Lower lobe of right lung (tissue), 2 donors: ENCODE results near the gene FAM174C. TPM values are rescaled to one million over a fixed set of nuclear protein-coding genes. Genes with fewer than 3 reads are reported as not detected.

Source experiments
- ATAC-seq, 2 donors: fragments of 200-7000 bp; cut with Tn5 transposase; one replicate each; pipeline ENCODE4 v1.9.1; 2020 to 2022; ENCODE audit warnings: mild to moderate bottlenecking in 2 of 2, moderate library complexity in 2 of 2
- DNase-seq: peaks from one replicate; pipeline ENCODE4 v3.0.0-alpha.2; 2020
- H3K27ac ChIP-seq: fragments of 200-600 bp; one replicate; pipeline ENCODE4 v1.8.0; 2022
- H3K27me3 ChIP-seq: fragments of 200-600 bp; one replicate; pipeline ENCODE4 v1.8.0; 2022; ENCODE audit warnings: low read depth
- H3K36me3 ChIP-seq: fragments of 200-600 bp; one replicate; pipeline ENCODE4 v1.8.0; 2022; ENCODE audit warnings: mild to moderate bottlenecking
- H3K4me1 ChIP-seq: fragments of 200-600 bp; one replicate; pipeline ENCODE4 v1.8.0; 2022
- H3K4me3 ChIP-seq: fragments of 200-600 bp; one replicate; pipeline ENCODE4 v1.8.0; 2022; ENCODE audit warnings: mild to moderate bottlenecking
- H3K9me3 ChIP-seq: fragments of 200-600 bp; one replicate; pipeline ENCODE4 v1.8.0; 2022
- intact Hi-C: fragments of 100-400 bp; cut with DNase I; formaldehyde crosslinking; loops from one replicate; pipeline ENCODE4 v1.11.0; 2022
- total RNA-seq: library from RNA; stranded (reverse); fragmentation: NEBNext Ultra II Directional; extraction: Animal tissue kit (Norgen Biotek cat#: 25700); gene quantifications from one replicate; pipeline ENCODE4 v1.2.1, GENCODE V29; 2021
- TF ChIP-seq, protein P1 (sequence below): fragments of 200-600 bp; IDR thresholded peaks from one replicate; pipeline ENCODE4 v1.8.0; 2022; ENCODE audit warnings: antibody characterized with exemption, mild to moderate bottlenecking
- donor health status: DM: no; HTN: yes; CAD: no; lungs with severe emphysema.

Gene FAM174C
- total RNA-seq, 1 donor from 2014 or later, result 43.5 TPM

DNA sequence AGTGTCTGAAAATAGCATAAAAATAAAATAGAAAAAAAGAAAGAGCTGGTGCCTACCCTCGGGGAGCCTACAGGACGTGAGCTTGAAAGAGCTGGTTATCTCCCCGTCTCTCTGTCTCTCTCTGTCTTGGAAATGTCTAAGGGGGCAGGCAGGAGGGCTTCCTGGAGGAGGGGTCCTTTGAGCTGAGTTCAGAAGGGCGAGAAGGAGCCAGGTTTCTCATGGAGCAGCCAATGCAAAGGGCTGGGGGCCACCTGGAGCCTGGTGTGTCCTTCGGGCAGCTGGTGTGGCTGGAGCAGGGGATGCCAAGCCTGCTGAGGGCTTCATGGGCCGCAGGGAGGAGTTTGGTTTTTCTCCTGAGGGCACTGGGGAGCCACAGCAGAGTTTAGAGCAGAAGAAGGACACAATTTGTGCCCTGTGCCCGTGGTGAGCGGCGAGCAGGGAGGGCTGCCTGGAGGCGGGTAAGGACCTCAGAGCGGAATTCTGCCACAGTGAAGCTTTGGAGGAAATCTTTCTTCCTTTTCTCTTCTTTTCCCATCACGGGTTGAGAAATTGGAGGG lies 49.0 kb downstream of the FAM174C start:
- peak overlapping the region; percentile 39 for H3K4me3 ChIP-seq

DNA sequence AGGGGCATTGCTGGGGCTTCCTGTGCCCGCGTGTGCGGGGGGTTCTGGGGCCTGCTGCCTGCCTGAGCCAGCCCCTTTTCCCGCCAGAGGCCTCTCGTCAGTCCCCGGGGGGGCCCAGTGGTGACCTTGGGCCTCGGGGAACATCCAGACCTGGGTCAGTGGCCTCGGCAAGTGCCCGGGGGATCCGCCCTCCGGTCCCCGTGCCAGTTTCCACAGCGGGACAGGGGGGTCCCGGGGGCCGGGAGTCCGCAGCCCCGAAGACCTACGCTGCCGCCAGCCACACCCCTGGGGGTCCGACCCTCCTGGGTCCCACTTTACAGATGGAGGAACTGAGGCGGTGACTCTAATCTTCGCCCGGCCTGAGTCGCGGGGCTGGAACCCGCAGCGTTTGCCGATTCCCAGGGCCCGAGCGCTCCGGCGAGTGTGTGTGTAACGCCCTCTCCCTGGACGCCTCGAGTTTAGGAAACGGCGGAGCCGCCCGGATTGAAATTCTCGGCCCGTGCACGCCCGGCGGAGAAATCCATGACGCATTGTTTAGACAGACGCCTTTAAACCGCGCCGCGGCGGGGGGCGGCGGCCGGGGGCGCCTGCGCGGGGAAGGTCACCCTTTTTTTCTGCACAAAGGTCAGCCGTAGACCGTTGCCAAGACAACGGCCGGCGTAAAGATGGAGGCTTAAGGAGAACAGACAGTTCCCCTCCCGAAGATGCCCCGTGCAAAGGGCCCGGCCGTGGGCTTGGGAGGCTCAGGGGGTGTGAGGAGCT lies 49.7 kb downstream of the FAM174C start:
- Histone ChIP-seq H3K4me1 (peaks cover 13% of the 10 kb centered on the region), H3K36me3 (no peaks in the 10 kb centered on the region), H3K27me3 (peaks cover 43% of the 10 kb centered on the region), H3K27ac (no peak overlapping the region), H3K4me3 (peak overlapping the region; percentile 39), H3K9me3 (no peaks in the 10 kb centered on the region)
- ATAC-seq, result peak; percentile 62 to 67
- TF ChIP-seq, protein P1, sequence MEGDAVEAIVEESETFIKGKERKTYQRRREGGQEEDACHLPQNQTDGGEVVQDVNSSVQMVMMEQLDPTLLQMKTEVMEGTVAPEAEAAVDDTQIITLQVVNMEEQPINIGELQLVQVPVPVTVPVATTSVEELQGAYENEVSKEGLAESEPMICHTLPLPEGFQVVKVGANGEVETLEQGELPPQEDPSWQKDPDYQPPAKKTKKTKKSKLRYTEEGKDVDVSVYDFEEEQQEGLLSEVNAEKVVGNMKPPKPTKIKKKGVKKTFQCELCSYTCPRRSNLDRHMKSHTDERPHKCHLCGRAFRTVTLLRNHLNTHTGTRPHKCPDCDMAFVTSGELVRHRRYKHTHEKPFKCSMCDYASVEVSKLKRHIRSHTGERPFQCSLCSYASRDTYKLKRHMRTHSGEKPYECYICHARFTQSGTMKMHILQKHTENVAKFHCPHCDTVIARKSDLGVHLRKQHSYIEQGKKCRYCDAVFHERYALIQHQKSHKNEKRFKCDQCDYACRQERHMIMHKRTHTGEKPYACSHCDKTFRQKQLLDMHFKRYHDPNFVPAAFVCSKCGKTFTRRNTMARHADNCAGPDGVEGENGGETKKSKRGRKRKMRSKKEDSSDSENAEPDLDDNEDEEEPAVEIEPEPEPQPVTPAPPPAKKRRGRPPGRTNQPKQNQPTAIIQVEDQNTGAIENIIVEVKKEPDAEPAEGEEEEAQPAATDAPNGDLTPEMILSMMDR, result no peak
- peak; percentile 56 for DNase-seq
- intact Hi-C loops, result no loop called here

More for the DNA sequence above, 49.0 kb downstream of the FAM174C start:
- Histone ChIP-seq H3K4me1 (peaks cover 13% of the 10 kb centered on the region), H3K27me3 (peaks cover 49% of the 10 kb centered on the region), H3K27ac (no peak overlapping the region), H3K9me3 (no peaks in the 10 kb centered on the region), H3K36me3 (no peaks in the 10 kb centered on the region)
- no peak for ATAC-seq
- no peak for DNase-seq
- TF ChIP-seq, protein P1, result no peak
- intact Hi-C loops, result no loop called here

DNA sequence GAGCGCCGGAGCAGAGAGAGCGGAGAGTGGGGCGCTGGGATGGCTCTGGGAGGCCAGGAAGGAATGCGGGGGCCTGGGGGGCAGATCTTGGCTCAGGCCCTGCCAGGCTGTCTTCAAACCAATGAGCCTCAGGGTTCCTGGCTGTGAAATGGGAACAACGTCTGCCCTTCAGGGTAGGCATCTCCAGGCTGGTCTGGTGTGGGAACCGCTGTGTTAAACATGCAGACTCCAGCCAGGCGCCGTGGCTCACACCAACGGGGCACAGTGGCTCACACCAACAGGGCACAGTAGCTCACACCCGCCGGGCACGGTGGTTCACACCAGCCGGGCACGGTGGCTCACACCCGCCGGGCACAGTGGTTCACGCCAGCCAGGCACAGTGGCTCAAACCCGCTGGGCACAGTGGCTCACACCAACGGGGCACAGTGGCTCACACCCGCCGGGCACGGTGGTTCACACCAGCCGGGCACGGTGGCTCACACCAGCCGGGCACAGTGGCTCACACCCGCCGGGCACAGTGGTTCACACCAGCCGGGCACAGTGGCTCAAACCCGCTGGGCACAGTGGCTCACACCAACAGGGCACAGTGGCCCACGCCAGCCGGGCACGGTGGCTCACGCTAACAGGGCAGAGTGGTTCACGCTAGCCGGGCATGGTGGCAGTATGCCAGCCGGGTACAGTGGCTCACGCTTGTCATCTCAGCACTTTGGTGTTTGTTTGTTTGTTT lies 50.4 kb downstream of the FAM174C start:
- DNase-seq (no peak), ATAC-seq (no peak)
- peak overlapping the region; percentile 39 for H3K4me3 ChIP-seq
- peaks cover 41% of the 10 kb centered on the region for H3K27me3 ChIP-seq
- TF ChIP-seq, protein P1, result no peak
- no peak overlapping the region for H3K27ac ChIP-seq
- intact Hi-C loops, result no loop called here
- peaks cover 13% of the 10 kb centered on the region for H3K4me1 ChIP-seq
- H3K36me3 ChIP-seq, result no peaks in the 10 kb centered on the region
- no peaks in the 10 kb centered on the region for H3K9me3 ChIP-seq

DNA sequence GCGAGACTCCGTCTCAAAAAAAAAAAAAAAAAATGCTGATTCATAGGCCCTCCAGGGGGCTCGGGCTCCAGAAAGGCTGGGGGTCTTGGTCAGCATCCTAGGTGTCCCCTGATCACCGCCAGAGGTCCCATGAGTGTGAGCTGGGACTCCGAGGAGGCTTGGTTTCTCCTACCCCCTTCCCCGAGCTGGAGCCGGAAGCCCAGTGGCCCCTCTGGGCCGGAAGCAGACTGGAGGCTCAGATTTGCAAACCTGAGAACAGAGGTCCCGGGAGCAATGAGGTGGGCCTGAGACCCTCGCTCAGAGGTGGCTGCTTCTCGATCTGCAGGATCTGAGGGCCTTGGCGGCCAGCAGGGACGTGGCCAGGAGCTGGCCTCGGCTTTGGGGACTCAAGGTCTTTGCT lies 51.8 kb downstream of the FAM174C start:
- Histone ChIP-seq H3K4me1 (peaks cover 13% of the 10 kb centered on the region), H3K36me3 (no peaks in the 10 kb centered on the region), H3K27ac (no peak overlapping the region), H3K4me3 (no peak overlapping the region), H3K27me3 (peaks cover 47% of the 10 kb centered on the region), H3K9me3 (no peaks in the 10 kb centered on the region)
- DNase-seq, result no peak
- ATAC-seq, result no peak
- intact Hi-C loops, result no loop called here
- TF ChIP-seq, protein P1, result no peak

Other genes with a start within 250 kb of the FAM174C start
- gene CNN2, start 248.9 kb upstream of the FAM174C start, total RNA-seq, result 158 TPM
- gene ABCA7, start 235.4 kb upstream of the FAM174C start, total RNA-seq, result 53.3 TPM
- 83.5 TPM for gene ARHGAP45, start 208.4 kb upstream of the FAM174C start, total RNA-seq
- gene POLR2E, start 180.2 kb upstream of the FAM174C start, total RNA-seq, result 158 TPM
- gene GPX4, start 171.5 kb upstream of the FAM174C start, total RNA-seq, result 378 TPM
- 91.6 TPM for gene SBNO2, start 101.3 kb upstream of the FAM174C start, total RNA-seq
- gene STK11, start 69.8 kb upstream of the FAM174C start, total RNA-seq, result 50.5 TPM
- gene CBARP, start 37.5 kb upstream of the FAM174C start, total RNA-seq, result 0.41 TPM
- gene ATP5F1D, start 33.8 kb upstream of the FAM174C start, total RNA-seq, result 116 TPM
- gene MIDN, start 26.9 kb upstream of the FAM174C start, total RNA-seq, result 76.3 TPM
- gene CIRBP, start 6.2 kb upstream of the FAM174C start, total RNA-seq, result 352 TPM
- gene EFNA2, start 10.3 kb downstream of the FAM174C start, total RNA-seq, result not detected
- 76.7 TPM for gene NDUFS7, start 108.4 kb downstream of the FAM174C start, total RNA-seq
- 7.8 TPM for gene GAMT, start 126.0 kb downstream of the FAM174C start, total RNA-seq
- 89.4 TPM for gene DAZAP1, start 132.1 kb downstream of the FAM174C start, total RNA-seq
- gene RPS15, start 162.9 kb downstream of the FAM174C start, total RNA-seq, result 854 TPM
- gene APC2, start 174.6 kb downstream of the FAM174C start, total RNA-seq, result 0.12 TPM
- gene C19orf25, start 203.7 kb downstream of the FAM174C start, total RNA-seq, result 28.5 TPM
- gene PCSK4, start 214.8 kb downstream of the FAM174C start, total RNA-seq, result 7.4 TPM
- 2.5 TPM for gene REEP6, start 215.7 kb downstream of the FAM174C start, total RNA-seq
- 3.3 TPM for gene ADAMTSL5, start 237.5 kb downstream of the FAM174C start, total RNA-seq
- not detected for gene PLK5, start 248.5 kb downstream of the FAM174C start, total RNA-seq